Kidney (tissue), 14 donors: ENCODE results near the gene PEX14. TPM values are rescaled to one million over a fixed set of nuclear protein-coding genes. Genes with fewer than 3 reads are reported as not detected.

Source experiments
- DNase-seq, 5 donors: peaks; one replicate each; pipeline ENCODE4 v3.0.0-alpha.2; 2013 to 2020
- FAIRE-seq: peaks from 2 replicates; lab custom pipeline; 2012; peaks lifted over from hg19 to GRCh38; lab: Jason Lieb, UNC
- H3K27ac ChIP-seq, 2 donors: one replicate each; pipeline ENCODE4 v1.7.0; 2013; ENCODE audit warnings: low read depth in 2 of 2, low read length in 2 of 2, inconsistent platforms in 1 of 2
- H3K27me3 ChIP-seq: one replicate; pipeline ENCODE4 v1.7.1; 2013; ENCODE audit warnings: low read length, inconsistent platforms; ENCODE audit not compliant: control insufficient read depth, insufficient read depth
- H3K36me3 ChIP-seq, 3 donors: one replicate each; pipeline versions ENCODE4 v1.7.0 to v1.7.1; 2013; ENCODE audit warnings: low read length in 3 of 3, control low read depth in 1 of 3, inconsistent platforms in 1 of 3; ENCODE audit not compliant: insufficient read depth in 3 of 3, control insufficient read depth in 2 of 3
- H3K4me1 ChIP-seq, 3 donors: one replicate each; pipeline versions ENCODE4 v1.7.0 to v1.7.1; 2013; ENCODE audit warnings: low read length in 3 of 3, inconsistent platforms in 1 of 3, low read depth in 1 of 3; ENCODE audit not compliant: control insufficient read depth in 2 of 3, insufficient read depth in 2 of 3
- H3K4me3 ChIP-seq, 3 donors: one replicate each; pipeline versions ENCODE4 v1.7.0 to v1.8.1; 2013; ENCODE audit warnings: low read length in 3 of 3, control low read depth in 1 of 3, inconsistent platforms in 1 of 3
- H3K9ac ChIP-seq, 3 donors: one replicate each; pipeline versions ENCODE4 v1.7.0 to v1.7.1; 2013; ENCODE audit warnings: low read length in 3 of 3, control low read depth in 1 of 3, inconsistent platforms in 1 of 3
- H3K9me3 ChIP-seq, 3 donors: one replicate each; pipeline versions ENCODE4 v1.7.0 to v1.7.1; 2013; ENCODE audit warnings: low read length in 3 of 3, control low read depth in 1 of 3, inconsistent platforms in 1 of 3; ENCODE audit not compliant: control insufficient read depth in 2 of 3, insufficient read depth in 1 of 3
- intact Hi-C: fragments of 100-400 bp; cut with DNase I; formaldehyde crosslinking; loops from one replicate; pipeline ENCODE4 v1.11.1; 2022
- polyA plus RNA-seq: library from polyadenylated mRNA; stranded (reverse); fragments of 350-450 nt; fragmentation: Illumina TruSeq; extraction: RNeasy Lipid Tissue Mini Kit (QIAGEN cat#74804); gene quantifications from one replicate; pipeline ENCODE4 v1.2.3, GENCODE V29; 2014; ENCODE audit warnings: low read depth, low replicate concordance; ENCODE audit not compliant: insufficient read depth
- total RNA-seq: library from RNA; stranded (reverse); fragmentation: NEBNext Ultra II Directional; extraction: Animal tissue kit (Norgen Biotek cat#: 25700); gene quantifications from one replicate; pipeline ENCODE4 v1.2.1, GENCODE V29; 2021
- TF ChIP-seq, protein P1 (sequence below): IDR thresholded peaks from 3 replicates; pipeline ENCODE4 v1.5.1; 2012; ENCODE audit warnings: mild to moderate bottlenecking, moderate library complexity, borderline replicate concordance; ENCODE audit not compliant: insufficient read depth; ENCODE audit errors: extremely low read depth
- donor health status: control.
- donor health status: control.
- donor health status: control.
- donor health status: control.
- donor health status: control.
- donor health status: DM: yes; HTN: yes; CAD: no.
- donor health status: Normal renal cell carcinoma (clear cell type).

PEX14 gene
- total and polyA plus RNA-seq, 2 donors from 2014 or later = 22.8 to 25.8 TPM

DNA sequence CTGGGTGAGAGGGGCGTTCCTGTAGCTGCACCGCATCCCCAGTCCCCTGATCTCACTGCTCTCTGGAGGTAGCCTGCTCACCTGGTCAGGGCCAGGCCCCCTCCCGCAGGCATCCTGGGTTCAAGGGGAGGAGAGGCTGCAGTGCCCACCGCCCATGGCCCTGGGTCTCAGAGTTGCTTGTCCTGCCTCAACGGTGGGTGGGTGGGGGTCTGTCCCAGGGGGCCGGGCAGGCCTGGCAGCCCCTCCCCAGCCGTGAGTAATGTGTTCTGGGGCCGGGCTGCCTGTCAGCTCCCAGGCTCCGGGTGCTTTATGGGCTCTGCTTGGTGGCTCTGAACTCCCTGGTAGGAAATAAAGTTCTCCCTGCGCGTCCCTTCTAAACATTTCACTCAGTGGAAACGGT, 194.8 kb downstream of the PEX14 start:
- no peaks in the 10 kb centered on the region for H3K9me3 ChIP-seq
- intact Hi-C loops = no loop called here
- no peak overlapping the region for H3K9ac ChIP-seq
- DNase-seq (no peak), FAIRE-seq (no peak)
- TF ChIP-seq, protein P1, sequence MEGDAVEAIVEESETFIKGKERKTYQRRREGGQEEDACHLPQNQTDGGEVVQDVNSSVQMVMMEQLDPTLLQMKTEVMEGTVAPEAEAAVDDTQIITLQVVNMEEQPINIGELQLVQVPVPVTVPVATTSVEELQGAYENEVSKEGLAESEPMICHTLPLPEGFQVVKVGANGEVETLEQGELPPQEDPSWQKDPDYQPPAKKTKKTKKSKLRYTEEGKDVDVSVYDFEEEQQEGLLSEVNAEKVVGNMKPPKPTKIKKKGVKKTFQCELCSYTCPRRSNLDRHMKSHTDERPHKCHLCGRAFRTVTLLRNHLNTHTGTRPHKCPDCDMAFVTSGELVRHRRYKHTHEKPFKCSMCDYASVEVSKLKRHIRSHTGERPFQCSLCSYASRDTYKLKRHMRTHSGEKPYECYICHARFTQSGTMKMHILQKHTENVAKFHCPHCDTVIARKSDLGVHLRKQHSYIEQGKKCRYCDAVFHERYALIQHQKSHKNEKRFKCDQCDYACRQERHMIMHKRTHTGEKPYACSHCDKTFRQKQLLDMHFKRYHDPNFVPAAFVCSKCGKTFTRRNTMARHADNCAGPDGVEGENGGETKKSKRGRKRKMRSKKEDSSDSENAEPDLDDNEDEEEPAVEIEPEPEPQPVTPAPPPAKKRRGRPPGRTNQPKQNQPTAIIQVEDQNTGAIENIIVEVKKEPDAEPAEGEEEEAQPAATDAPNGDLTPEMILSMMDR = no peak
- no peak overlapping the region for H3K4me3 ChIP-seq
- no peaks in the 10 kb centered on the region for H3K27me3 ChIP-seq
- H3K4me1 ChIP-seq = peaks cover 0 to 62% (median 46%) of the 10 kb centered on the region in 3 donors
- H3K36me3 ChIP-seq = peaks cover 0 to 3% (median 0%) of the 10 kb centered on the region in 3 donors
- H3K27ac ChIP-seq = peak overlapping the region in 1 of 2 donors; percentile 63

DNA sequence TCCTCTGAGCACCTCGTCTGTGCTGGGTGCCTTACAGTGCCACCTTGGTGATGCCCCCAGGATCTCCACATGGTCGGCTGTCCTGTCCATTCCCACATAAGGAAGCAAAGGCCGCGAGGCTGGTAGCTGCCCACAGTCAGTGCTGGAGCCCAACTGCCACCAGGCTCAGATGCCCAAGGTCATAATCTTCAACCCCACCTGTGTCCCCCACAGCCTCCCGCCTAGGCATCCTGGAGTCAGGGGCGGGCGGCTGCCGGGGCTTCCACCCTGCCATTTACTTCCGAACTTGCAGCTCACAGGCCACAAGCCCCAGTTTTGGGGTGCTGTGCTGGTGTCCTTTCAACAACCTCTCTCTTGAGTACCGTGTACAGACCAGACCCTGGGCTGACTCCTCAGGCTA, 195.4 kb downstream of the PEX14 start:
- Histone ChIP-seq H3K36me3 (no peaks in the 10 kb centered on the region), H3K4me3 (no peak overlapping the region), H3K27ac (peak overlapping the region; percentile 48 to 63), H3K9me3 (no peaks in the 10 kb centered on the region), H3K27me3 (no peaks in the 10 kb centered on the region), H3K9ac (peak overlapping the region in 1 of 3 donors; percentile 40), H3K4me1 (peaks cover 0 to 64% (median 52%) of the 10 kb centered on the region in 3 donors)
- intact Hi-C loops = no loop called here
- no peak for DNase-seq
- TF ChIP-seq, protein P1 = no peak
- no peak for FAIRE-seq

DNA sequence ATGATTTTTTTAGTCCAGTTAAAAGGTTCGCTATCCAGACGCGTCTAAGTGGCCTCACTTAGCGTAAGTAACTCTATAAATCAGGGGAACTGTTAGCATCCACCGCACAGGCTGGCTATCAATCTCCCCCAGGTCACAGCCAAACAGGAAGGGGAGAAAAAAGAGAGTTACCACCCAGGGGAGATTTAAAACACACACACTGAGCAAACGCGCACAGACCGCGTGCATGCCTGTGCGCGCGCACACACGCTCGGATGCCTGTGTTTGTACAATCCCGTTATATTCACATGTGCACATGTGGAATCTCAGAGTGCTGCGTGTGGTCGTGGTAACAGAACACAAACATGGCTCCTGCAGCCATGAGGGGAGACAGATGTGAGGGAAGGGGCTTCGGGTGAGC, 196.3 kb downstream of the PEX14 start:
- H3K9ac ChIP-seq = peak overlapping the region in 2 of 3 donors; percentile 29 to 40
- H3K4me3 ChIP-seq = no peak overlapping the region
- TF ChIP-seq, protein P1 = no peak
- H3K27me3 ChIP-seq = no peaks in the 10 kb centered on the region
- FAIRE-seq (no peak), DNase-seq (peak in 3 of 5 donors; percentile 65 to 84 (median 73))
- no peaks in the 10 kb centered on the region for H3K9me3 ChIP-seq
- peak overlapping the region; percentile 87 to 91 for H3K27ac ChIP-seq
- intact Hi-C loops = no loop called here
- H3K36me3 ChIP-seq = no peaks in the 10 kb centered on the region
- peaks cover 0 to 63% (median 50%) of the 10 kb centered on the region in 3 donors for H3K4me1 ChIP-seq
